ENCODE measurements around the gene EVI5. TPM values are rescaled to one million over a fixed set of nuclear protein-coding genes. Genes with fewer than 3 reads are reported as not detected.

EVI5 gene
- total and polyA plus RNA-seq, 8 donors, result 1.8 to 200 (median 52.0) TPM

GRCh38 chr1:92713939-92714338, 71.0 kb downstream of the EVI5 start:
- WGBS, 5 donors, result 73 to 86% (median 79%) methylated on average over 2 of the region's 2 CpGs
- intact Hi-C loops (cut with DNase I; ENCODE audit: low total_unique reads), result no loop called here
- H3K27ac ChIP-seq, result no peak overlapping the region
- H3K4me3 ChIP-seq, result no peak overlapping the region
- no peaks in the 10 kb centered on the region for H3K36me3 ChIP-seq
- DNase-seq, result no peak
- H3K9me3 ChIP-seq, result no peaks in the 10 kb centered on the region
- H3K4me1 ChIP-seq, result peaks cover 0 to 22% (median 4%) of the 10 kb centered on the region in 4 donors
- no peaks in the 10 kb centered on the region for H3K27me3 ChIP-seq
- no peak for TF ChIP-seq POLR2AphosphoS5 (IDR thresholded peaks at IDR 0.05)
- no peak for TF ChIP-seq CTCF (IDR thresholded peaks at IDR 0.05)
- TF ChIP-seq POLR2A (IDR thresholded peaks at IDR 0.05), result no peak
- no peak for TF ChIP-seq EP300 (IDR thresholded peaks at IDR 0.05)

GRCh38 chr1:92711473-92712165, 73.3 kb downstream of the EVI5 start:
- Histone ChIP-seq H3K4me1 (peaks cover 0 to 22% (median 4%) of the 10 kb centered on the region in 4 donors), H3K36me3 (no peaks in the 10 kb centered on the region), H3K4me3 (no peak overlapping the region), H3K27me3 (no peaks in the 10 kb centered on the region), H3K9me3 (no peaks in the 10 kb centered on the region), H3K27ac (no peak overlapping the region)
- 48 to 57% (median 48%) methylated on average over 6 of the region's 6 CpGs for WGBS, 5 donors
- intact Hi-C loops (cut with DNase I; ENCODE audit: low total_unique reads), result no loop called here
- no peak for TF ChIP-seq POLR2A (IDR thresholded peaks at IDR 0.05)
- no peak for TF ChIP-seq POLR2AphosphoS5 (IDR thresholded peaks at IDR 0.05)
- TF ChIP-seq EP300 (IDR thresholded peaks at IDR 0.05), result no peak
- TF ChIP-seq CTCF (IDR thresholded peaks at IDR 0.05), result no peak
- peak in 1 of 2 donors; percentile 35 for DNase-seq

- Histone ChIP-seq H3K4me1 (peaks cover 4 to 38% (median 5%) of the 10 kb centered on the region in 4 donors), H3K9me3 (no peaks in the 10 kb centered on the region), H3K4me3 (no peak overlapping the region), H3K27ac (no peak overlapping the region), H3K36me3 (no peaks in the 10 kb centered on the region), H3K27me3 (no peaks in the 10 kb centered on the region)
- DNase-seq, result peak in 1 of 2 donors; percentile 75
- intact Hi-C loops (cut with DNase I; ENCODE audit: low total_unique reads), result no loop called here
- TF ChIP-seq POLR2A (IDR thresholded peaks at IDR 0.05), result no peak
- TF ChIP-seq CTCF (IDR thresholded peaks at IDR 0.05), result no peak
- TF ChIP-seq EP300 (IDR thresholded peaks at IDR 0.05), result no peak
- TF ChIP-seq POLR2AphosphoS5 (IDR thresholded peaks at IDR 0.05), result no peak
- WGBS, 5 donors, result 66 to 79% (median 73%) methylated on average over 3 to 4 of the region's 4 CpGs
These were observed 75.2 kb downstream of the EVI5 start for GRCh38 chr1:92709738-92710137.

GRCh38 chr1:92708368-92708950, 76.4 kb downstream of the EVI5 start:
- H3K27ac ChIP-seq, result no peak overlapping the region

GRCh38 chr1:92707709-92708108, 77.2 kb downstream of the EVI5 start:
- DNase-seq, result no peak
- Histone ChIP-seq H3K4me1 (peaks cover 4 to 38% (median 5%) of the 10 kb centered on the region in 4 donors), H3K4me3 (no peak overlapping the region), H3K27me3 (no peaks in the 10 kb centered on the region), H3K36me3 (peaks cover 0 to 6% (median 0%) of the 10 kb centered on the region in 4 donors), H3K27ac (no peak overlapping the region), H3K9me3 (no peaks in the 10 kb centered on the region)
- WGBS, 5 donors, result 94 to 99% (median 94%) methylated on average over 2 of the region's 2 CpGs
- intact Hi-C loops (cut with DNase I; ENCODE audit: low total_unique reads), result no loop called here
- TF ChIP-seq EP300 (IDR thresholded peaks at IDR 0.05) (no peak), POLR2AphosphoS5 (IDR thresholded peaks at IDR 0.05) (no peak), CTCF (IDR thresholded peaks at IDR 0.05) (no peak), POLR2A (IDR thresholded peaks at IDR 0.05) (no peak)

More at GRCh38 chr1:92708368-92708950, 76.4 kb downstream of the EVI5 start:
- no peaks in the 10 kb centered on the region for H3K9me3 ChIP-seq
- H3K27me3 ChIP-seq, result no peaks in the 10 kb centered on the region
- intact Hi-C loops (cut with DNase I; ENCODE audit: low total_unique reads), result no loop called here
- TF ChIP-seq EP300 (IDR thresholded peaks at IDR 0.05) (no peak), POLR2AphosphoS5 (IDR thresholded peaks at IDR 0.05) (no peak)
- 85 to 92% (median 88%) methylated on average over 2 of the region's 2 CpGs for WGBS, 5 donors
- no peaks in the 10 kb centered on the region for H3K36me3 ChIP-seq
- no peak overlapping the region for H3K4me3 ChIP-seq
- DNase-seq, result no peak
- H3K4me1 ChIP-seq, result peaks cover 4 to 38% (median 5%) of the 10 kb centered on the region in 4 donors
